ENCODE results near the gene TLCD3B. TPM values are rescaled to one million over a fixed set of nuclear protein-coding genes. Genes with fewer than 3 reads are reported as not detected.

The TLCD3B gene
- total RNA-seq, 1 donor from 2014 or later = 1.4 TPM

GRCh38 chr16:30070490-30070889, 39.4 kb upstream of the TLCD3B start:
- Histone ChIP-seq H3K9me3 (ENCODE audit: insufficient read depth, low read depth, low read length) (no peaks in the 10 kb centered on the region), H3K79me2 (ENCODE audit: insufficient read depth, low read length) (peaks cover 64% of the 10 kb centered on the region), H3K27ac (ENCODE audit: low read depth, low read length) (peak overlapping the region; percentile 18), H3K4me2 (ENCODE audit: low read length) (peak overlapping the region; percentile 78), H3K36me3 (ENCODE audit: insufficient read depth, low read length) (peaks cover 39% of the 10 kb centered on the region), H4K20me1 (ENCODE audit: insufficient read depth, low read length) (peaks cover 63% of the 10 kb centered on the region), H3K4me1 (ENCODE audit: insufficient read depth, low read length) (peaks cover 42% of the 10 kb centered on the region), H3K27me3 (ENCODE audit: insufficient read depth, low read length) (no peaks in the 10 kb centered on the region), H2AFZ (ENCODE audit: low read depth, low read length) (no peak overlapping the region), H3K4me3 (ENCODE audit: insufficient read depth, low read depth, low read length) (no peak overlapping the region), H3K9ac (ENCODE audit: low read length) (peak overlapping the region; percentile 41)
- peak overlapping the region; percentile 98 for H3K4me3 Mint-ChIP-seq (ENCODE audit: unreplicated experiment)
- no peak overlapping the region for H3K27ac Mint-ChIP-seq (ENCODE audit: unreplicated experiment)
- no peak for DNase-seq (ENCODE audit: low read depth)
- no peak for FAIRE-seq
- H3K9me3 Mint-ChIP-seq (ENCODE audit: unreplicated experiment) = no peaks in the 10 kb centered on the region
- no peaks in the 10 kb centered on the region for H3K27me3 Mint-ChIP-seq (ENCODE audit: low read depth, unreplicated experiment)
- peaks cover 40% of the 10 kb centered on the region for H3K4me1 Mint-ChIP-seq (ENCODE audit: low read depth, unreplicated experiment)
- peaks cover 40% of the 10 kb centered on the region for H3K36me3 Mint-ChIP-seq (ENCODE audit: low read depth, unreplicated experiment)
- TF ChIP-seq EZH2 (IDR thresholded peaks at IDR 0.05; ENCODE audit: insufficient read depth, low read length) (no peak), CTCF (IDR thresholded peaks at IDR 0.05; ENCODE audit: insufficient read depth, low read depth, low read length) (no peak)

DNA sequence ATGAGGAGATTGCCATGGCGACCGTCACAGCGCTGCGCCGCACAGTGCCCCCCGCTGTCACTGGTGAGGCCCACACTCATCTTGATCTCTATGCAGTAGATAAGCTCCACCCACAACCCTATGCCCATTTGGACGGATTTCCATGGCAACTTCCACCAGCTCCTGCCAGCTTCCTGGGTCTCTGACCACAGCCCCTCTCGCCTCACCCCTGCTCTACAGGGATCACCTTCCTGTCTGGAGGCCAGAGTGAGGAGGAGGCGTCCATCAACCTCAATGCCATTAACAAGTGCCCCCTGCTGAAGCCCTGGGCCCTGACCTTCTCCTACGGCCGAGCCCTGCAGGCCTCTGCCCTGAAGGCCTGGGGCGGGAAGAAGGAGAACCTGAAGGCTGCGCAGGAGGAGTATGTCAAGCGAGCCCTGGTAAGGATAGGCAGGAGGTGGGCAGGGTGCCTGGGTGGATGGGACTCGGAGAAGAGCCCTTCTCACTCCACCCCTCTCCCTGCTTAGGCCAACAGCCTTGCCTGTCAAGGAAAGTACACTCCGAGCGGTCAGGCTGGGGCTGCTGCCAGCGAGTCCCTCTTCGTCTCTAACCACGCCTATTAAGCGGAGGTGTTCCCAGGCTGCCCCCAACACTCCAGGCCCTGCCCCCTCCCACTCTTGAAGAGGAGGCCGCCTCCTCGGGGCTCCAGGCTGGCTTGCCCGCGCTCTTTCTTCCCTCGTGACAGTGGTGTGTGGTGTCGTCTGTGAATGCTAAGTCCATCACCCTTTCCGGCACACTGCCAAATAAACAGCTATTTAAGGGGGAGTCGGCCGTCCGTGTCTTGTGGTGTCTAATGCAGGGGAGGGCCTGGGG, 38.8 kb upstream of the TLCD3B start:
- Mint-ChIP-seq H3K27me3 (ENCODE audit: low read depth, unreplicated experiment) (no peaks in the 10 kb centered on the region), H3K4me3 (ENCODE audit: unreplicated experiment) (peak overlapping the region; percentile 98), H3K9me3 (ENCODE audit: unreplicated experiment) (no peaks in the 10 kb centered on the region), H3K27ac (ENCODE audit: unreplicated experiment) (no peak overlapping the region), H3K4me1 (ENCODE audit: low read depth, unreplicated experiment) (peaks cover 37% of the 10 kb centered on the region), H3K36me3 (ENCODE audit: low read depth, unreplicated experiment) (peaks cover 40% of the 10 kb centered on the region)
- Histone ChIP-seq H3K27ac (ENCODE audit: low read depth, low read length) (peak overlapping the region; percentile 18), H3K9me3 (ENCODE audit: insufficient read depth, low read depth, low read length) (no peaks in the 10 kb centered on the region), H4K20me1 (ENCODE audit: insufficient read depth, low read length) (peaks cover 63% of the 10 kb centered on the region), H3K4me1 (ENCODE audit: insufficient read depth, low read length) (peaks cover 40% of the 10 kb centered on the region), H3K9ac (ENCODE audit: low read length) (peak overlapping the region; percentile 41), H3K27me3 (ENCODE audit: insufficient read depth, low read length) (no peaks in the 10 kb centered on the region), H2AFZ (ENCODE audit: low read depth, low read length) (no peak overlapping the region), H3K79me2 (ENCODE audit: insufficient read depth, low read length) (peaks cover 64% of the 10 kb centered on the region), H3K36me3 (ENCODE audit: insufficient read depth, low read length) (peaks cover 39% of the 10 kb centered on the region), H3K4me3 (ENCODE audit: insufficient read depth, low read depth, low read length) (no peak overlapping the region), H3K4me2 (ENCODE audit: low read length) (peak overlapping the region; percentile 78)
- DNase-seq (ENCODE audit: low read depth) (peak; percentile 36), FAIRE-seq (no peak)
- TF ChIP-seq EZH2 (IDR thresholded peaks at IDR 0.05; ENCODE audit: insufficient read depth, low read length) (no peak), CTCF (IDR thresholded peaks at IDR 0.05; ENCODE audit: insufficient read depth, low read depth, low read length) (no peak)
